ENCODE results near the gene TCEAL3. TPM values are rescaled to one million over a fixed set of nuclear protein-coding genes. Genes with fewer than 3 reads are reported as not detected.
"Not testable (repeated sequence)": the region's sequence is repeated elsewhere in the genome, so short reads cannot be mapped to it uniquely, and the experiment has no call there.

TCEAL3 gene
- total and polyA plus RNA-seq, 2 experiments from 2014 or later = 28.7 to 91.7 TPM

DNA sequence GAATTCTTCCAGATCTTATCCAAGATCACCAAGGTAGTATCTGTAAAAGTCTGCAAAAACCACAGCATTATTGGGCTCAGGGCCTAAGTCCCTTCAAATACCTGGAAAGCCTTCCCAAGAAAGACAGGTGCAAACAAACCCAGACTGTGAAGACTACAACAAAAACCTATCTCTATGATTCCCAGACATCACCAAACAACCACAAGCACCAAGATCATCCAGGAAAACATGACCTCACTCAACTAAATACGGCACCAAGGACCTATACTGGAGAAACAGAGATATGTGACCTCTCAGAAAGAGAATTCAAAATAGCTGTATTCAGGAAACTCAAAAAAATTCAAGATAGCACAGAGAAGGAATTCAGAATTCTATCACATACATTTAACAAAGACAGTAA lies 36.4 kb downstream of the TCEAL3 start:
- WGBS (ENCODE audit: low lambda C conversion rate, missing lambda C conversion rate) = 92% methylated on average over 1 of the region's 1 CpG
- H3K79me2 ChIP-seq = no peaks in the 10 kb centered on the region
- H2AFZ ChIP-seq = no peak overlapping the region
- no peak overlapping the region for H3K4me3 ChIP-seq
- no peaks in the 10 kb centered on the region for H3K9me2 ChIP-seq (replicated peaks; ENCODE audit: insufficient read depth)
- H3K4me2 ChIP-seq = no peak overlapping the region
- no peaks in the 10 kb centered on the region for H3K36me3 ChIP-seq (replicated peaks; ENCODE audit: insufficient read depth, low read depth)
- H3K4me1 ChIP-seq (ENCODE audit: insufficient read depth) = peaks cover 4% of the 10 kb centered on the region
- H4K20me1 ChIP-seq (ENCODE audit: insufficient read depth, poor library complexity, severe bottlenecking) = no peaks in the 10 kb centered on the region
- no peak overlapping the region for H3K27ac ChIP-seq
- H3K9me3 ChIP-seq (ENCODE audit: low read depth) = no peaks in the 10 kb centered on the region
- H3K27me3 ChIP-seq = no peaks in the 10 kb centered on the region
- TF ChIP-seq CTCF (IDR thresholded peaks at IDR 0.05; ENCODE audit: poor library complexity) = no peak
- no peak for TF ChIP-seq EZH2phosphoT487 (IDR thresholded peaks at IDR 0.05; ENCODE audit: low read depth, severe bottlenecking, unreplicated experiment)
- TF ChIP-seq EZH2 (IDR thresholded peaks at IDR 0.05; ENCODE audit: borderline replicate concordance) = no peak
- DNase-seq (ENCODE audit: low spot score) = no peak

- no peaks in the 10 kb centered on the region for H4K20me1 ChIP-seq (ENCODE audit: insufficient read depth, poor library complexity, severe bottlenecking)
- H3K4me1 ChIP-seq (ENCODE audit: insufficient read depth) = peaks cover 4% of the 10 kb centered on the region
- no peaks in the 10 kb centered on the region for H3K36me3 ChIP-seq (replicated peaks; ENCODE audit: insufficient read depth, low read depth)
- no peaks in the 10 kb centered on the region for H3K79me2 ChIP-seq
- H3K9me3 ChIP-seq (ENCODE audit: low read depth) = no peaks in the 10 kb centered on the region
- H3K4me3 ChIP-seq = no peak overlapping the region
- H2AFZ ChIP-seq = no peak overlapping the region
- no peak for DNase-seq (ENCODE audit: low spot score)
- no peak overlapping the region for H3K4me2 ChIP-seq
- H3K9me2 ChIP-seq (replicated peaks; ENCODE audit: insufficient read depth) = no peaks in the 10 kb centered on the region
- no peak overlapping the region for H3K27ac ChIP-seq
- WGBS (ENCODE audit: low lambda C conversion rate, missing lambda C conversion rate) = 67% methylated on average over 1 of the region's 1 CpG
- H3K27me3 ChIP-seq = no peaks in the 10 kb centered on the region
- TF ChIP-seq EZH2phosphoT487 (IDR thresholded peaks at IDR 0.05; ENCODE audit: low read depth, severe bottlenecking, unreplicated experiment) (no peak), EZH2 (IDR thresholded peaks at IDR 0.05; ENCODE audit: borderline replicate concordance) (no peak), CTCF (IDR thresholded peaks at IDR 0.05; ENCODE audit: poor library complexity) (no peak)
Observed at GRCh38 chrX:103647630-103648029, 39.9 kb downstream of the TCEAL3 start.

DNA sequence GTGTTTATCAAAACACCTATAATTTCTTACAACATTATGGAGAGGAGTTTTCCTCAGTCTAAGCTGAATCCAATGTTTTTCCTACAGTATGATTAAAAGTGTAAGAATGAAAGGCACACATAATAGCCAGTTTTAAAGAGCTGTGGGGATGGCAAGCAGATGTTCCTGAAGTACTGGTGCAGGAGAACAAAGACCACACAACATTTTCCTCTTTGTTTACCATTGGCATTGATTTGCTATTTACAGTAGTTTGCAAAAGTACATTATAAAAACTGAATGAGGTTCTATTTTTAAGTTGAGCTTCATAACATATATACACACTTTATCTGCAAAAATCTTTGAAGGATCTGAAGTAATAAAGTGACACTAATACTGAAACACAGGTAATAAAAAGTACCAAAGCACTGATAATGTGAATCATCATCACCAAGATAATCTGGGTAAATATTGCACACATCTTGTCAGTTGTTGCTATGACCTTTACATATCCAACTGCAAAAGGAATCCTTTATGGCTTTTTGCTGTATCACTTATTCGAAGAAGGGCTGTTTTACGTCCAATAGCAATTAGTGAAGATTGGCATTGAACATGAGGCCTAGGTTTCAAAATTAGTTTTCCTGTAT lies 43.5 kb downstream of the TCEAL3 start:
- Histone ChIP-seq H2AFZ (no peak overlapping the region), H3K4me3 (no peak overlapping the region), H3K9me3 (ENCODE audit: low read depth) (no peaks in the 10 kb centered on the region), H3K9me2 (replicated peaks; ENCODE audit: insufficient read depth) (no peaks in the 10 kb centered on the region), H3K36me3 (replicated peaks; ENCODE audit: insufficient read depth, low read depth) (no peaks in the 10 kb centered on the region), H4K20me1 (ENCODE audit: insufficient read depth, poor library complexity, severe bottlenecking) (no peaks in the 10 kb centered on the region), H3K27ac (peak overlapping the region; percentile 53), H3K79me2 (no peaks in the 10 kb centered on the region), H3K4me2 (no peak overlapping the region), H3K27me3 (no peaks in the 10 kb centered on the region), H3K4me1 (ENCODE audit: insufficient read depth) (peaks cover 4% of the 10 kb centered on the region)
- no peak for DNase-seq (ENCODE audit: low spot score)
- WGBS (ENCODE audit: low lambda C conversion rate, missing lambda C conversion rate) = 66% methylated on average over 2 of the region's 2 CpGs
- no peak for TF ChIP-seq EZH2 (IDR thresholded peaks at IDR 0.05; ENCODE audit: borderline replicate concordance)
- no peak for TF ChIP-seq CTCF (IDR thresholded peaks at IDR 0.05; ENCODE audit: poor library complexity)
- TF ChIP-seq EZH2phosphoT487 (IDR thresholded peaks at IDR 0.05; ENCODE audit: low read depth, severe bottlenecking, unreplicated experiment) = no peak

DNA sequence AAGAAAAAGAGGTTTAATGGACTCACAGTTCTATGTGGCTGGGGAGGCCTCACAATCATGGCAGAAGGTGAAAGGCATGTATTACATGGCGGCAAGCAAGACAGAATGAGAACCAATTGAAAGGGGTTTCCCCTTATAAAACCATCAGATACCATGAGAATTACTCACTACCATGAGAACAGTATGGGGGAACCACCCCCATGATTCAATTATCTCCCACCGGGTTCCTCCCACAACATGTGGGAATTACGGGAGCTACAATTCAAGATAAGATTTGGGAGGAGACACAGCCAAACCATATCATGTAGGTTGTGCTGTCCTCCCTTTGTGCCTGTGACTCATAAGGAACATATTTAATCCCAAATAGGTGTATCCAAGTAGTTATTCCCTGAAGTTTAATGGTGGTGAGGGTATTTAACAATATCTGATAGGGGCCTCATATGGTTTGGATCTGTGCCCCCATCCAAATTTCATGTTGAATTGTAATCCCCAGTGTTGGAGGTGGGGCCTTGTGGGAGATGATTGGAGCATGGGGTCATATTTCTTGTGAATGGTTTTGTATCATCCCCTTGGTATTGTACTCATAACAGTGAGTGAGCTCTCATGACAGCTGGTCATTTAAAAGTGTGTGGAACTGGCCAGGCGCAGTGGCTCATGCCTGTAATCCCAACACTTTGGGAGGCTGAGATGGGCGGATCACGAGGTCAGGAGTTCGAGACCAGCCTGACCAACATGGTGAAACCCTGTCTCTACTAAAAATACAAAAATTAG lies 47.7 kb downstream of the TCEAL3 start:
- 94% methylated on average over 7 of the region's 7 CpGs for WGBS (ENCODE audit: low lambda C conversion rate, missing lambda C conversion rate)
- not testable (repeated sequence) for H3K4me3 ChIP-seq; H3K27me3 ChIP-seq; H3K27ac ChIP-seq; H3K4me1 ChIP-seq (ENCODE audit: insufficient read depth); H3K9me2 ChIP-seq (replicated peaks; ENCODE audit: insufficient read depth); H4K20me1 ChIP-seq (ENCODE audit: insufficient read depth, poor library complexity, severe bottlenecking); H3K9me3 ChIP-seq (ENCODE audit: low read depth); H2AFZ ChIP-seq; H3K36me3 ChIP-seq (replicated peaks; ENCODE audit: insufficient read depth, low read depth); H3K79me2 ChIP-seq; DNase-seq (ENCODE audit: low spot score); H3K4me2 ChIP-seq

All from hepatocyte (in vitro differentiated cells).